ENCODE data around the gene CPVL.

CPVL gene

GRCh38 chr7:28986765-28987110 lies 159.6 kb downstream of the CPVL start:
- TF ChIP-seq CTCF (IDR thresholded peaks at IDR 0.05; ENCODE audit: low read depth, low read length), result no peak
- no peak overlapping the region for H3K4me3 ChIP-seq (ENCODE audit: low read depth, low read length)

- TF ChIP-seq CTCF (IDR thresholded peaks at IDR 0.05; ENCODE audit: low read depth, low read length), result no peak
- no peak overlapping the region for H3K4me3 ChIP-seq (ENCODE audit: low read depth, low read length)
Observed at GRCh38 chr7:28986028-28986764, 160.1 kb downstream of the CPVL start.

- H3K4me3 ChIP-seq (ENCODE audit: low read depth, low read length), result no peak overlapping the region
- TF ChIP-seq CTCF (IDR thresholded peaks at IDR 0.05; ENCODE audit: low read depth, low read length), result no peak
Observed at GRCh38 chr7:28984631-28985030, 161.7 kb downstream of the CPVL start.

GRCh38 chr7:28984217-28984616 lies 162.1 kb downstream of the CPVL start:
- H3K4me3 ChIP-seq (ENCODE audit: low read depth, low read length), result no peak overlapping the region

GRCh38 chr7:28983396-28984190 lies 162.7 kb downstream of the CPVL start:
- no peak for TF ChIP-seq CTCF (IDR thresholded peaks at IDR 0.05; ENCODE audit: low read depth, low read length)
- no peak overlapping the region for H3K4me3 ChIP-seq (ENCODE audit: low read depth, low read length)

More at GRCh38 chr7:28984217-28984616, 162.1 kb downstream of the CPVL start:
- TF ChIP-seq CTCF (IDR thresholded peaks at IDR 0.05; ENCODE audit: low read depth, low read length), result no peak

- H3K4me3 ChIP-seq (ENCODE audit: low read depth, low read length), result no peak overlapping the region
- TF ChIP-seq CTCF (IDR thresholded peaks at IDR 0.05; ENCODE audit: low read depth, low read length), result no peak
Observed at GRCh38 chr7:28981161-28981465, 165.2 kb downstream of the CPVL start.

GRCh38 chr7:28980451-28981160 lies 165.7 kb downstream of the CPVL start:
- H3K4me3 ChIP-seq (ENCODE audit: low read depth, low read length), result no peak overlapping the region
- no peak for TF ChIP-seq CTCF (IDR thresholded peaks at IDR 0.05; ENCODE audit: low read depth, low read length)
